Peyer's patch (tissue), 4 donors: ENCODE measurements around the gene PLOD3.

Source experiments
- POLR2A ChIP-seq, 2 donors: fragments of 450-650 bp; IDR thresholded peaks; one replicate each; pipeline ENCODE4 v1.5.1; 2017; ENCODE audit warnings: antibody characterized with exemption in 2 of 2, mild to moderate bottlenecking in 2 of 2, moderate library complexity in 2 of 2
- TF ChIP-seq, protein P1 (sequence below), 6 experiments: fragments of 450-650 bp in 4 of 6; fragments of 200-600 bp in 2 of 6; sonication (generic) in 1 of 6; IDR thresholded peaks; one replicate each; pipeline ENCODE4 v1.5.1; 2017 to 2019; ENCODE audit warnings: antibody characterized with exemption in 6 of 6, mild to moderate bottlenecking in 3 of 6, moderate library complexity in 1 of 6

DNA sequence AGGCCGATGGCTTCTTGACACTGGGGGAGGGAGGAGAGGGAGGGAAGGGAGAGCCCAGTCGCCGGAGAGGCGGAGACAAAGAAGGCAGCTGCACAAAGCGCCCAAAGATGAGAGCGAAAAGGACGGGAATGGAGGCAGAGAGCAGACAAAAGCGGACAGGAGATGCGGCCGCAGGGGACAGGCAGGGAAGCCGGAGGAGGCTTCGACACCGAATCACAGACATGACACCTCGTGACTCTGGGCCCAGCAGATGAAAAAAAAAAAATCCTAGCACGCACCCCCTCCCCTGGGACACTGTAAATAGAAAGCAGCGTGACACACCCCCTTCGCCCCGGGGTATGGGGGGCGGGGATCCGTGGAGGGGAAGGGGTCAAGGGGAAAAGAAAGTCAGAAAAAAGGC, 38.3 kb downstream of the PLOD3 start:
- TF ChIP-seq, protein P1, sequence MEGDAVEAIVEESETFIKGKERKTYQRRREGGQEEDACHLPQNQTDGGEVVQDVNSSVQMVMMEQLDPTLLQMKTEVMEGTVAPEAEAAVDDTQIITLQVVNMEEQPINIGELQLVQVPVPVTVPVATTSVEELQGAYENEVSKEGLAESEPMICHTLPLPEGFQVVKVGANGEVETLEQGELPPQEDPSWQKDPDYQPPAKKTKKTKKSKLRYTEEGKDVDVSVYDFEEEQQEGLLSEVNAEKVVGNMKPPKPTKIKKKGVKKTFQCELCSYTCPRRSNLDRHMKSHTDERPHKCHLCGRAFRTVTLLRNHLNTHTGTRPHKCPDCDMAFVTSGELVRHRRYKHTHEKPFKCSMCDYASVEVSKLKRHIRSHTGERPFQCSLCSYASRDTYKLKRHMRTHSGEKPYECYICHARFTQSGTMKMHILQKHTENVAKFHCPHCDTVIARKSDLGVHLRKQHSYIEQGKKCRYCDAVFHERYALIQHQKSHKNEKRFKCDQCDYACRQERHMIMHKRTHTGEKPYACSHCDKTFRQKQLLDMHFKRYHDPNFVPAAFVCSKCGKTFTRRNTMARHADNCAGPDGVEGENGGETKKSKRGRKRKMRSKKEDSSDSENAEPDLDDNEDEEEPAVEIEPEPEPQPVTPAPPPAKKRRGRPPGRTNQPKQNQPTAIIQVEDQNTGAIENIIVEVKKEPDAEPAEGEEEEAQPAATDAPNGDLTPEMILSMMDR (IDR thresholded peaks at IDR 0.05) = no peak
- TF ChIP-seq POLR2A (IDR thresholded peaks at IDR 0.05) = no peak
